GM21390 (cell line): ENCODE results near the gene ETFDH.
"Not testable (repeated sequence)": the region's sequence is repeated elsewhere in the genome, so short reads cannot be mapped to it uniquely, and the experiment has no call there.

Experiments
- ATAC-seq: cut with Tn5 transposase; IDR thresholded peaks from one replicate; pipeline ENCODE4 v1.9.1; 2021; ENCODE audit not compliant: unreplicated experiment

Gene ETFDH

GRCh38 chr4:158678767-158679166, 6.7 kb downstream of the ETFDH start:
- no peak for ATAC-seq

- ATAC-seq = no peak
Measured at GRCh38 chr4:158681629-158682028, 9.5 kb downstream of the ETFDH start.

GRCh38 chr4:158682066-158682465, 10.0 kb downstream of the ETFDH start:
- no peak for ATAC-seq

- ATAC-seq = no peak
Measured at GRCh38 chr4:158688813-158689212, 16.7 kb downstream of the ETFDH start.

GRCh38 chr4:158704274-158704673, 32.2 kb downstream of the ETFDH start:
- ATAC-seq = no peak

GRCh38 chr4:158710814-158711213, 38.7 kb downstream of the ETFDH start:
- ATAC-seq = no peak

- ATAC-seq = not testable (repeated sequence)
Measured at GRCh38 chr4:158712622-158713021, 40.5 kb downstream of the ETFDH start.

- no peak for ATAC-seq
Measured at GRCh38 chr4:158714937-158715336, 42.8 kb downstream of the ETFDH start.

GRCh38 chr4:158715802-158716201, 43.7 kb downstream of the ETFDH start:
- no peak for ATAC-seq

GRCh38 chr4:158721680-158722079, 49.6 kb downstream of the ETFDH start:
- ATAC-seq = no peak

- ATAC-seq = peak; percentile 22
Measured at GRCh38 chr4:158722291-158722916, 50.3 kb downstream of the ETFDH start.

- peak; percentile 96 for ATAC-seq
Measured at GRCh38 chr4:158722917-158723793, 51.1 kb downstream of the ETFDH start, which contains the start of gene PPID. Gene PPID (minus strand): TSS chr4:158723396. CDS start chr4:158723288, 108 bp downstream.

- ATAC-seq = no peak
Measured at GRCh38 chr4:158724637-158725036, 52.5 kb downstream of the ETFDH start.

- no peak for ATAC-seq
Measured at GRCh38 chr4:158726633-158727032, 54.5 kb downstream of the ETFDH start.

- no peak for ATAC-seq
Measured at GRCh38 chr4:158728236-158728635, 56.1 kb downstream of the ETFDH start.

- ATAC-seq = peak; percentile 92
Measured at GRCh38 chr4:158729716-158730559, 57.8 kb downstream of the ETFDH start.

- ATAC-seq = no peak
Measured at GRCh38 chr4:158738866-158739265, 66.8 kb downstream of the ETFDH start.

GRCh38 chr4:158739600-158739999, 67.5 kb downstream of the ETFDH start:
- ATAC-seq = no peak

- ATAC-seq = no peak
Measured at GRCh38 chr4:158741326-158742021, 69.4 kb downstream of the ETFDH start.

GRCh38 chr4:158746537-158746936, 74.4 kb downstream of the ETFDH start:
- ATAC-seq = not testable (repeated sequence)

GRCh38 chr4:158750379-158750778, 78.3 kb downstream of the ETFDH start:
- ATAC-seq = no peak
